ENCODE measurements around the gene TECR.

DNA sequence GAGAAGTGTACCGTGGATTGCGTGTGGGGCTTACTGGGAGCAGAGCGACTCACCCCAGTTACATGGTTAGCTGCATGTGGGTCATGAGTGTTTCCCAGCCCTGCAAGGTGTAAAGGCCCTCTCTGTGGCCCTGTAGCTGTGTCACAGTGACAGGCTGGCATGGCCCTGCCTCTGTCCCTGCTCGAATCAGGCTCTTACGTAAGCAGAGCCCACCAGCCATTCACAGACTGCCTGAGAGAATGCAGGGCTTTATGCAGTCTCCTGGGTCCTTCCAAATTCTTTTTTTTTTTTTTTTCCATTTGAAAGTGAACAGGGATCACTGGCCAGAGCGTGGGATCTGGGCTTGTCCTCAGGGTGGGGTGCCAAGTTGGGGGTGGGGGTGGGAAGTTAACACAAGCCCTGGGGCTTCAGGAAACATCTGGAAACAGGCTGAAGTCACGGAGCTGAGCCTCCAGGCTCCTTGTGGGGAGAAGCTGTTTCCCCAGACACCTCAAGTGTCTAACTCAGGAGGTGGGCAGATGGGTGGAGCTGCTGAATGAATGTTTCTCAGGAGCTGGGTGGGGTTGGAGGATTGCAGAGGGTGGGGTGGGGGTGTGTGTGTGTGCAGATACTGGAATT, 13.4 kb downstream of the TECR start:
- TF ChIP-seq TAF1 (IDR thresholded peaks at IDR 0.05; ENCODE audit: low read depth, low read length): no peak
- TF ChIP-seq POLR2AphosphoS5 (IDR thresholded peaks at IDR 0.05; ENCODE audit: low read depth, low read length): no peak
